GM21367 (cell line): ENCODE data around the gene PNMA8A.
"Not testable (repeated sequence)": the region's sequence is repeated elsewhere in the genome, so short reads cannot be mapped to it uniquely, and the experiment has no call there.

Experiments
- ATAC-seq: cut with Tn5 transposase; IDR thresholded peaks from one replicate; pipeline ENCODE4 v1.9.1; 2021; ENCODE audit not compliant: unreplicated experiment

PNMA8A gene, protein sequence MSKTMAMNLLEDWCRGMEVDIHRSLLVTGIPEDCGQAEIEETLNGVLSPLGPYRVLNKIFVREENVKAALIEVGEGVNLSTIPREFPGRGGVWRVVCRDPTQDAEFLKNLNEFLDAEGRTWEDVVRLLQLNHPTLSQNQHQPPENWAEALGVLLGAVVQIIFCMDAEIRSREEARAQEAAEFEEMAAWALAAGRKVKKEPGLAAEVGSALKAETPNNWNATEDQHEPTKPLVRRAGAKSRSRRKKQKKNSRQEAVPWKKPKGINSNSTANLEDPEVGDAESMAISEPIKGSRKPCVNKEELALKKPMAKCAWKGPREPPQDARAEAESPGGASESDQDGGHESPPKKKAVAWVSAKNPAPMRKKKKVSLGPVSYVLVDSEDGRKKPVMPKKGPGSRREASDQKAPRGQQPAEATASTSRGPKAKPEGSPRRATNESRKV

DNA sequence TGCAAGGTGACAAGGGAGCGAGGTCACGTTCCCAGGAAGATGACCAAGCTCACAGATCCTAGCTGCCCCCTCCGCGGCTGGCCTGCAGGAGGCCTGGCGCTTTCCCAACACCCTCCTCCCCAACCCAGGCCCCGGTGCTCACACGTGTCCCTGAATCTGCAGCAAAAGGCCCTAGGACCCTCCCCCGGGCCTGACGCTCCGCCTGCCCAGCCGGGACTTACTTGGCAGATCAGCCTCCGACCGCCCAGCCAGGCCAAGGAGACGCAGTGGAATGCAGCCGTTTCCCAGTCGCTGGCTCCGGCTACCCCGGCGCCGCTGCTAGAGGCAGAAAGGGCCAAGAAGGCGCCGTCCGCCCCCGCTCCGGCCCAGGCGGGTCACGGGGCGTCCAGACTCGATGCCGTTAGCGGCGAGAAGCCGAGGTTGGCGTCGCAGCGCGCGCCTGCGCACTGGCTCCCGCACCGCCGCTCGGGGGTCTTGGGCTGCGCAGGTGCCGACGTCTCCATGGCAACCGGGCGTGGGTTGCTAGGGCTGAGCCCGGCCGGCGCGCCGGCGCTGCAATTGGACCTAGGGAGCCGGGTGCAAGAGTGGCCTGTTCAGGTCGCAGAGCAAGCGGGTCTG is at the start of gene PNMA8A:
TSS of gene PNMA8A (minus strand) at position 448 of the 618 bp plus-strand sequence. CDS start 528 bp downstream, outside the sequence.
- no peak for ATAC-seq

DNA sequence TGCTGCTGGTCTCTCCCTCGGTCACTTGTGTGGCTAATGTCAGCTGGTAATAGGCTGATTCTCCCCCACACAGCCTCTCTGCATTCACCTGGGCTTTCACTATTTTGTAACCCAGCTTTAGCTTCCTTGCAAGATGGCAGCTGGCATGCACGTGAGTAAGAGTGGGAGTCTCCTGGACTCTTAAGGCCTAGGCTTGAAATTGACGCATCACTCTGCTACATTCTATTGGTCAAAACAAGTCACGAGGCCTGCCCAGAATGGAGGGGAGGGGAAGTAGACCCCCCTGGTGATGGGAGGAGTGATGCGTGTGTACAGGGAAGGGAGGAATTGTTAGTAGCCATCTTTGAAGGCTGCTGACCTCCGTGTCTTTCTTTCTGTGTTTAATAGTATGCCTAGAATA is 49.3 kb upstream of the PNMA8A start:
- ATAC-seq, result no peak

DNA sequence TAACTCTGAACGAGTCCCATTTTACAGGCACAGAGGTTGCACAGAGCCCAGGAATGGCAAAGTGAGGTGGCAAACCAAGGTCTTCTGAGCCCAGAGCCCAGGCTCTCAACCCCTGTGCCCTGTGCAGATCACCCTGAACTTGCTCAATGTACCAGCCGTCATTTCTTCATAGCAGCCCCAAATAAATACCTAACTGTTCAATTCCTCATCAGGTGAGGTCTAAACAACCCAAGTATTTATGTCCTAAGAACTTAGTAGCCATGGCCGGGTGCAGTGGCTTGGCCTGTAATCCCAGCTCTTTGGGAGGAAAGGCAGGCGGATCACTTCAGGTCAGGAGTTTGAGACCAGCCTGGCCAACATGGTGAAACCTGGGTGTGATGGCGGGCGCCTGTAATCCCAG is 46.1 kb upstream of the PNMA8A start:
- ATAC-seq, result no peak

DNA sequence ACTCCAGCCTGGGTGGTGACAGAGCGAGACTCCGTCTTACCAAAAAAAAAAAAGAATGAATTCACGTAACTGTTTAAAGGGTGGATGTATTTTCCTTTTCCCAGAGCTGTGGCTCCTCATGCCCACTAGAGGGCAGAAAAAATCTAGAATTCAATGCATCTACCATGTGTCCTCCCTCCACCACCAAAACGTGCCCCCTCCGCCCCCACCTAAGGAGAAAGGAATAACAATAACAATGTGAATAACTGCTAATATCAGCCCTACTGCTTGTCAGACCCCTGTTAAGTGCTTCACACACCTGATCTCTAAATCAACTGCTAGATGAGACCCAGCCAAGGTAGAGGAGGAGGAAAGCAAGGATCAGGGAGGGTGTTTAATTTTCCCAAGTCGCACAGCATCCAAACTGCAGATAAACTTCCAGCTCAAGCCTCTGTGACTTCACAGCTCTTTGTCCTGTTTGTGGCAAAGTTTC is 44.6 kb upstream of the PNMA8A start:
- no peak for ATAC-seq

DNA sequence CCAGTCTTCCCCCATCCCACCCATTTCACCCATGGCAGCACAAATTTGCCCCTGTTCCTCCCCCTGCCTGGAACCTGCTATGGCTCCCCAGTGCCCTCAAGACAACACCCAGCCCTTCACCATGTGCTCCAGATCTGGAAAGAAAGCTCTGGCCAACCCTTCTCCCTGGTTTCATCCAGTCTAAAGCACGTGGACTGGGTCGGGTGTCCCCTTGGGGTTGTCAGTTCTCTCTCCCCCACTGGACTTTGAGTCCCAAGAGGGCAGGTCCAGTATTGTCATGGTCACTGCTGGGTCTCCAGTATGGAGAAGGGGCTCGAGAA is 43.9 kb upstream of the PNMA8A start:
- ATAC-seq, result no peak

DNA sequence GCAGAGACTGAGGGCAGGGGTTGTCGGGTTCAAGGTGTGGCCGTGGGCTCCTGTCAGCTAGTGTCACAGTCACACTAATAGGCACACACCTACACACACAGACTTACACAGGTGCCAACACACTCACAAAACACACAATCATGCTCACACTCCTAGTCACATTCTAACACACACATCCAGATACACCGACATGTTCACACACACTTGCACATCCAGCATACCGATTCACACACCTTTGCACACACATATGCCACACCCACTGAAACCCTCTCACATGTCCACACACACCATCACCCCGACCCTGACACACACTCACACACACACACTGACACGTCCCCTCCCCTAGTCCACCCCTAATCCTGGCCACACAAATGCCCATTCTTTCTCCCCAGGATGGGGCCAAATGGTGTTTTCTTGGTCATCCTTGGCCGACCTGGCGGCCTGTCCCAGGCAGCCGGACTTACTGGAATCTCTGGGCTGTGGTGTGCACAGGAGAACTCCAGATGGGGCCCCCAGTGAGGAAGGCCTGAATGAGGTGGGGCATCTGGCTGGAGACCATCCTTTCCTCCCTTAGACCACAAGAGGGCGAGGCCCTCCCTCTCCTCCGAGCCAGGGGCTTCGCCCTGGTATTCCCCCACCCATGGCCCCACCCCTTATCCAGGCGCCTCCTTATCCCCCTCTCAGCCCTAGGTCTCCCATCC is 43.4 kb upstream of the PNMA8A start:
- ATAC-seq, result no peak

DNA sequence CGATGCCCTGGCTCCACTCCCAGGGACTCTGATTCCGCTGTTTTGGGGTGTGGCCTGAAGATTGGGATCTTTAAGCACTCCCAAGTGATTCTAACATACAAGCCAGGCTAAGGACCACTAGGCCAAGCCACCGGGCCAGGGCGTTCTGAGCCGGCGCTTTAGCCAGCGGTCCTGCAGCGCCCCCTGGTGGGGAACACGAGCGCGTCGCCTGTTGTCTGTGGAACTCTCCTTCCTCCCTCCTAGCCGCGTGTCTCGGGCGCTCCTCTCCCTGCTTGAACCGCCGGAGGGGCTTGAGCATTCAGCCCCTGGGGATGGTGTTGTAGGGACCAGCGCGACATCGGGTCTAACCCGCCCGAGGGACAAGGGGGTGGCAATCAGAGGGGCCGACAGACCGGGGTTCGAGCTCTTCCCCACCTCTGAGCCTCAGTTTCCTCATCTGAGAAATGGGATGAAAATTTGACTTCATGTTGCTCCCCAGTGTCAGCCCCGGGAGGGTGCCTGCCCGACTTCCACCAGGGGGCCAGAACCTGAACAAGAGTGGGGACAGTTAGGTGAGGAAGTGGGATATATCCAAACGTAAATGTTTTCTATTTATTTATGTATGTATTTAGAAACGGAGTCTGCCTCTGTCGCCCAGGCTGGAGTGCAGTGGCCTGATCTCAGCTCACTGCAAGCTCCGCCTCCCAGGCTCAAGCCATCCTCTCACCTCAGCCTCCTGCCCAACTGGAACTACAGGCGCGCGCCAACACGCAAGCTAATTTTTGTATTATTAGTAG is 42.3 kb upstream of the PNMA8A start:
- ATAC-seq, result no peak

DNA sequence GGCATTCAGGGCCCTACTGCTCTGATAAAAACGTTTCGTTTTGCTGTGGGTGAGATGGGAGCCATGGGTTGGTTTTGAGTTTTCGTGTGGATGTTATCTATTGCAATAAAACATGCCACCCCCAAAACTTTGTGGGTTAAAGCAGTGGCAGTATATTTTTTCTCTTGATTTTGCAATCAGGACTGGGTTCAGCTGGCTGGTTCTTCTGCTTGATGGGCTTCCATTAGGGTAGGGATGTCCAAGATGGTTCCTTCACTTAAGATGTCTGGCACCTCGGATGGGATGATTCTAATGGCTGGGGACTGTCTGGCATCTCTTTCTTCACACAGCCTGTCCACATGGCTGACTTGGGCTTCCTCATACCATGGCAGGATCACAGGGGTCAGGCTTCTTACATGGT is 39.9 kb upstream of the PNMA8A start:
- no peak for ATAC-seq

DNA sequence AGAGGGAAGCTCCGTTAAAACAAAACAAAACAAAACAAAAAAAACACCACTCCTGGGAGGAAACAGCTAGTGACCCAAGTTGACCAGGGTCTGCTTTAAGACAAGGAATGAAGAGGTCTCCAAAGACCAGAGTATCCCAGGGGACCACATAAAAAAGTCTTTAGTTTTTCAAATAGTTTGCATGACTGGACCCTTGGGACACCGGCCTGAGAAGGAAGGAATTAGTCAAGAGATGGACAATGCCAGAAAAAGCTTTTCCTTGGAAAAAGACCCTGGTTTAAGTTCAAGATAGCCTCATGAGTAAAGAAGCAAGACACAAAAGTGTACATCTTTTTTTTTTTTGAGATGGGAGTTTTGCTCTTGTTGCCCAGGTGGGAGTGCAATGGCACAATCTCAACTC is 36.8 kb upstream of the PNMA8A start:
- ATAC-seq, result no peak

DNA sequence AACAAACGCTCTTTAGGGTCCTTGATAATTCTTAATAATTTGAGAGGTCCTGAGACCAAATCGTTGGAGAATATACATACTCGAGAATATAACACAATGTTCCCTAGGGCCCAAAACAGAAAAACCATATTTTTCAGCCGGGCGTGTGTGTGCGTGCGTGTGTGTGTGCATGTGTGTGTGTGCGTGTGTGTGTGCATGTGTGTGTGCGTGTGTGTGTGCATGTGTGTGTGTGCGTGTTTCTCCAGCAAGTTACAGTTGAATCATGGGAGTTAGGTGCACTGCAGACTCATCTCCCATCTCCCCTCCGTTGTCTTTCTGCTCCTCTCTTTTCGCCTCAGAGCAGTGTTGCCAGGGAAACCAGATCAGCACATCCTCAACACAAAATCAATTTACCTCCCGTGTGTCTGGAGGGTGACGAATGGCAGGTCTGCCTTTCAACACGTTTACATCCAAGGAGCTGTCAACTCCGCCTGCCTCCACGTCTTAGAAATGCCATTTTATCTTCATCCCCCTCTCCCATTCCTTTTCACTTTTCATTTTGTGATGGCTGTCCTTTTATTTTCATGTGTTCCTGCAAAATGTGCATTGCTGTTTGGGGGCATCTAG is 32.6 kb upstream of the PNMA8A start:
- no peak for ATAC-seq

DNA sequence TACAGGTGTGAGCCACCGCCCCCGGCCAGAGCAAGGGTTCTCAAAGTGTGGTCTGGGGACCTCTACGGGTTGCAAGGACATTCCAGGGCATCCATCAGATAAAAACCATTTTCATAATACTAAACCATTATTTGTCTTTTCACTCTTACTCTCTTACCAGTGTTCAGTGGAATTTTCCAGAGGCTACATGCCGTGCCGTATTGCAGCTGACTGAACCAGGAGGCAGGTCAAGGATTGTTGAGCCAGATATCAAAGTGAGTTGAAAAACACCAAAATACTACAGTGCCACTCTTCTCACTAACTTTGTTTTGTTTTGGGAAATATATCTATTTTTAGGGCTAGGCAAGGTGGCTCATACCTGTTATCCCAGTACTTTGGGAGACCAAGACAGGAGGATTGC is 31.5 kb upstream of the PNMA8A start:
- ATAC-seq, result no peak

DNA sequence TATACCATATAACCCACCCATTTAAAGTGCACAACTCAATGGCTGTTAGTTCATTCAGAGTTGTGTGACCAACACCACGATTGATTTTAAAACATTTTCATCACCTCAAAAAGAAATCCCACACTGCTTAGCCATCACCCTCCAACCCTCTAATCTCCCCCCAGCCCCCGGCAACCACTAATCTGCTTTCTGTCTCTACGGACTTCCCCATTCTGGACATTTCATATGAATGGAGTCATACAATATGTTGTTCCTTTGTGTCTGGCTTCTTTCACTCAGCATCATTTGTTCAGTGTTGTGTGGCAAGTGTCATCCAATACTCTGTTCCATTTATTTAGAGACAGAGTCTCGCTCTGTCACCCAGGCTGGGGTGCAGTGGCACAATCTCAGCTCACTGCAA is 28.3 kb upstream of the PNMA8A start:
- no peak for ATAC-seq

DNA sequence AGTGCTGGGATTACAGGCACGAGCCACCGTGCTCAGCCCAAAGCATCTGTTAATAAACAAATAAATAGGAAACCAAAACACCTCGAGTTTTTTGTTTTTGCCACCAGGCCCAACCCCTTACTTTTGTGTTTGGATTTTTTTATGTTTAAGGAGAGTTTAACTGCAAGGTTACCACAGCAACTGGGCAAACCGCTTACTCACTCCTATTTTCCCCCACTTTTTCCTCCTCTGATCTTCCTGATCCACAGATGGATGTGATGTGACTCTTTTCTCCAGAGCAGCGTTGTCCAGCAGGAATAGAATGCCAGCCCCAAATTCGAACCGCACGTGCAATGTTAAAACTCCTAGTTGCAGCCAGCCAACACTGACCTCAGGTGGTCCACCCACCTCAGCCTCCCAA is 26.4 kb upstream of the PNMA8A start:
- no peak for ATAC-seq

DNA sequence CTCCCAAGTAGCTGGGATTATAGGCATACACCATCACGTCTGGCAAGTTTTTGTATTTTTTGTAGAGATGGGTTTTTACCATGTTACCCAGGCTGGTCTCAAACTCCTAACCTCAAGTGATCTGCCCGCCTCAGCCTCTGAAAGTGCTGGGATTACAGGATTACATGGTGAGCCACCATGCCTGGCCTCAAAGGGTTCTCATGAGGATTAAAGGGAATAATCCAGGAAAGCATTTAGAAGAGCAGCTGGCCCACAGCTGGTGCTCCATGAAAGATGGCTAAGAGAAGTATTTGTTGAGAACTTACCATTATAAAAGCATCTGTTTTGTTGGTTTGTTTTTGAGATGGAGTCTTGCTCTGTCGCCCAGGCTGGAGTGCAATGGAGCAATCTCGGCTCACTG is 25.5 kb upstream of the PNMA8A start:
- not testable (repeated sequence) for ATAC-seq

DNA sequence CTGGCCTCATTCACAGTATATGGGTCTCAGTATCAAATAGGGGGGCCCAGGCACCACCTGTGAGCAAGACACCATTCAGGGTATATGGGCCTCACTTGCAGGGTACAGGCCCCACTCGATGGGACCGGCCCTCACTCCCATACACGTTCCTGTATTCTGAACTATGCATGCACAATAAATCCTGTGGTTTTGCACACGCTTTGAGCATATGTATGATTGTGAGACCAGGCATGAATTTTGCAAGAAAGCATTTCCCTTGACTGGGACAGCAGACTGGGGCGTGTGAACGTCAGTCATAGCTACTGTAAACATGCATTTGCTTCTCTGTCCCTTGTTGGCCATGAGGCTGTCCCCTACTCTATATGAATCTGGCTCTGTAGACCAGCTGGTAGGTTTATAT is 24.9 kb upstream of the PNMA8A start:
- no peak for ATAC-seq

DNA sequence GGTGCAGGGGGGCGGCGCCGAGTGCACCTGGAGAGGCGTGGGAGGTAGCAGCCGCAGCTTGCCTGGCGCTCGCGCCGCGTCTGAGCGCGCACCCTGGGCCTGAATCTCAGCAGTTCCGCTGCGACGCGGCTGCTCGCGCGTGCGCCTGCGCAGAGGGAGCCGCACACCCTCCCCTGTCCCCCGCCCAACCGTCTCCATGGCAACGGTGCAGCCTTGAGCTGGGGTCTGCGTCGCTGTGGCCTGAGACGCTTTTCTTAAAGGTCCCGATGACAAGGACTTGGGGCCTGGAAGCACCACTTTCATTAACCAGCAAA is 24.4 kb upstream of the PNMA8A start, which contains the start of gene PNMA8B:
TSS of gene PNMA8B (minus strand) at position 82 of the 314 bp plus-strand sequence. CDS start 402 bp downstream, outside the sequence.
- ATAC-seq, result no peak

DNA sequence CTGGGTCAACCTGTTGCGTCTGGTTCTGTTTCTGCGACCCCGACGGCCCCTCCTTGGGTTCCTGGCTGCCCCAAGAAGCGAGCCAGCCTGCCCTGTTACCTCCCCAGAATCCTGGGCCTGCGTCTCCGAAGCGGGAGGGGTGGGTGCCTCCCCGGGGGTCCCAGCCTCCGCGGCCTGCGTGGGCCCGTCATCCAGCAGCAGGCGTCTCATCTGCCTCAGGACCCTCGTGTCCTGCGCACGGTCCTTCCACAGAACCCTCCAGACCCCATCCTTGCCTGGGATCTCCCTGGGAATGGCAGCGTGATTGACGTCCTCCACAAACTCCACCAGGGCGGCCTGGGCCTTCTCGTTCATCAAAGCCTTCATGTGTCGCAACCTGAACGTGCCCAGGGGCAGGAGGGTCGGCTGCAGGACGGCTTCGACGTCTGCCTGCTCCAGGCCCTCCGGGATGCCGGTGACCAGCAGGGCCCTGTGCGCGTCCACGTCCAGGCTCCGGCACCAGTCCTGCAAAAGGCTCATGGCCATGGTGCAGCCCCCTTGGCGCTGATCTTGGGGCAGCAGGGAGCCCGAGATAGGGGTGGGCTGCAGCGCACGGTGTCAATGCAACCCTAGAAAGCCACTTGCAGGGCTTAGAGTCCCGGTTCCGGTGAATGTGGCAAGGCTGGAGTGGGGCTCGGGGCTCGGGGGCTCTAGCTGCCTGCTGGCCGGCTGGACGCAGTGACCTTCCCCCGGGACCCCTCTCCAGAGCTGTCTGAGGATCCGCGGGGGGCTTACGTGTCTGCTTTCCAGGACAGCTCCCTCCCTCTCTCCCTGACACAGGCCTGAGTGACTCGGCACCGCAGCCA is 23.8 kb upstream of the PNMA8A start:
- no peak for ATAC-seq

DNA sequence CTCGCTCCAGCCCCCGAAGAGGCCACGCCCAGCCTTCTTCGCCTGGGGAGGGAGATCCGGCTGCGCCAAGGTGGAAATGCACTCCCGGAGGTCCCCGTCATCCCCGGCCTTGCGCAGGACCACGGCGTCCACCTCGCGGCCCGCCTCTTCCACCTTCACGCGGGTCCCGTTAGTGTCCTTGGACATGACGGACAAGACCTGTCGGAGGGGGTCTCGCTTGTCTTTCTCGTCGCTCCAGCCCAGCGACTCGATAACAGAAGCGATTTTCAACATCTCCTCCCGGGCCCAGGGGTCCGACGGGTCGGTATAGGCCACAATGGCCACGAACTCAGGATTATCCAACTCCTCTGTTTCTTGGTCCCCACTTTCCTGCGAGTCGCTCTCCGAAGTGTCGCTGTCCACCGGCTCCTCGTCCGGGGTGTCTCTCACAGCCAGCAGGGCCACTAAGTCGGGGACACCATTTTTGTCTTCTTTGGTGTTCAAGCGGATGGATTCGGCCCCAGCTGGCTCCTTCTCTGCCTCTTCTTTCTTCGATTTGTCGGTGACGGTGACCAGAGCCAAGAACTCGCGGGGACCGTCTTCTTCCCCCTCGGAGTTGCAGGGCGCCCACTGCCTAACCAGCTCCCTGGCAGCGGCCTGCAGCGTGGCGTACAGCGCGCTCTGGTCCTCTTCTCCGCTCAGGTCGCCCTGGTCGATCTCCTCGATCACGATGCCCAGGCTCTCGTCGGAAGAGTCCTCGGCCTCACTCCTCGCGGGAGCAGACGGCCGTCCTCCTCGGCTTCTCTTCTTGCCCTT is 23.0 kb upstream of the PNMA8A start:
- ATAC-seq, result no peak
